ENCODE results near the gene DPYD. TPM values are rescaled to one million over a fixed set of nuclear protein-coding genes. Genes with fewer than 3 reads are reported as not detected.
A peak's percentile ranks its signal among the peaks of the same experiment; 100 is the strongest.

The DPYD gene
- total RNA-seq, 1 experiment from 2014 or later = 9.1 TPM

- DNase-seq (ENCODE audit: low read depth) = no peak
Measured at GRCh38 chr1:97619706-97620105, 301.1 kb downstream of the DPYD start.

- no peak for DNase-seq (ENCODE audit: low read depth)
Measured at GRCh38 chr1:97610748-97611147, 310.1 kb downstream of the DPYD start.

- no peak for DNase-seq (ENCODE audit: low read depth)
Measured at GRCh38 chr1:97610102-97610501, 310.7 kb downstream of the DPYD start.

- DNase-seq (ENCODE audit: low read depth) = no peak
Measured at GRCh38 chr1:97608272-97608671, 312.6 kb downstream of the DPYD start.

GRCh38 chr1:97603776-97604175, 317.1 kb downstream of the DPYD start:
- DNase-seq (ENCODE audit: low read depth) = peak; percentile 7

GRCh38 chr1:97603218-97603617, 317.6 kb downstream of the DPYD start:
- no peak for DNase-seq (ENCODE audit: low read depth)

- no peak for DNase-seq (ENCODE audit: low read depth)
Measured at GRCh38 chr1:97599447-97599846, 321.4 kb downstream of the DPYD start.

GRCh38 chr1:97593192-97593591, 327.6 kb downstream of the DPYD start:
- DNase-seq (ENCODE audit: low read depth) = no peak

GRCh38 chr1:97588772-97589171, 332.1 kb downstream of the DPYD start:
- DNase-seq (ENCODE audit: low read depth) = no peak

GRCh38 chr1:97581614-97582051, 339.2 kb downstream of the DPYD start:
- peak; percentile 65 for DNase-seq (ENCODE audit: low read depth)

GRCh38 chr1:97577613-97578012, 343.2 kb downstream of the DPYD start:
- no peak for DNase-seq (ENCODE audit: low read depth)

- DNase-seq (ENCODE audit: low read depth) = no peak
Measured at GRCh38 chr1:97573553-97573952, 347.3 kb downstream of the DPYD start.

- DNase-seq (ENCODE audit: low read depth) = no peak
Measured at GRCh38 chr1:97572561-97572960, 348.3 kb downstream of the DPYD start.

- DNase-seq (ENCODE audit: low read depth) = no peak
Measured at GRCh38 chr1:97571760-97572159, 349.1 kb downstream of the DPYD start.

GRCh38 chr1:97570691-97571090, 350.1 kb downstream of the DPYD start:
- no peak for DNase-seq (ENCODE audit: low read depth)

- DNase-seq (ENCODE audit: low read depth) = no peak
Measured at GRCh38 chr1:97567000-97567749, 353.7 kb downstream of the DPYD start.

- no peak for DNase-seq (ENCODE audit: low read depth)
Measured at GRCh38 chr1:97565886-97566285, 354.9 kb downstream of the DPYD start.

GRCh38 chr1:97563926-97564325, 356.9 kb downstream of the DPYD start:
- DNase-seq (ENCODE audit: low read depth) = no peak

GRCh38 chr1:97562081-97562480, 358.8 kb downstream of the DPYD start:
- DNase-seq (ENCODE audit: low read depth) = no peak

GRCh38 chr1:97560714-97561113, 360.1 kb downstream of the DPYD start:
- no peak for DNase-seq (ENCODE audit: low read depth)

GRCh38 chr1:97553971-97554370, 366.9 kb downstream of the DPYD start:
- no peak for DNase-seq (ENCODE audit: low read depth)

GRCh38 chr1:97551113-97551512, 369.7 kb downstream of the DPYD start:
- DNase-seq (ENCODE audit: low read depth) = no peak

GRCh38 chr1:97545446-97545845, 375.4 kb downstream of the DPYD start:
- no peak for DNase-seq (ENCODE audit: low read depth)

- DNase-seq (ENCODE audit: low read depth) = no peak
Measured at GRCh38 chr1:97540346-97540888, 380.4 kb downstream of the DPYD start.

All from Daoy (cell line).